GM19328 (cell line): ENCODE data around the gene MLIP.

ENCODE experiments used
- ATAC-seq: cut with Tn5 transposase; IDR thresholded peaks from one replicate; pipeline ENCODE4 v1.9.1; 2021; ENCODE audit warnings: mild to moderate bottlenecking, moderate library complexity; ENCODE audit not compliant: unreplicated experiment

Gene MLIP

DNA sequence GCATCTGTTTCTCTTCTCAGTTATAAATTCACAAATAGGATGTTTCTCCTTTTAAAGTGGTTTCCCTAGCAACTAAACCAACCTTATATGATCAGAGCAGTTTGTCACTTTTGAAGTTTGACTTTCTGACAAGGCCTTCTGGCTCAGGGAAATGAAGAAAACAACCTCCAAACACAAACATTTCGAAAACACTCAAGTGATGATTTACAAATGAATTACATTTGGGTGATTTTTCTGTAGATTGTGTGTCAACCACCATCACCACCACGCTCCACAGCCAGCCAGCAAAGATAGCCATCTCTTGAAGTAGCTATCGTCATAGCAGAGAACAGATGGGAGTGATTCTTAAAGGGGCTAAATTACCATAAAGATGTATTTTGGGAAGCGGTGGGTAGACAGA, 16.5 kb upstream of the MLIP start:
- no peak for ATAC-seq

- ATAC-seq, result no peak
Measured at GRCh38 chr6:54095723-54096122, 15.5 kb upstream of the MLIP start.

DNA sequence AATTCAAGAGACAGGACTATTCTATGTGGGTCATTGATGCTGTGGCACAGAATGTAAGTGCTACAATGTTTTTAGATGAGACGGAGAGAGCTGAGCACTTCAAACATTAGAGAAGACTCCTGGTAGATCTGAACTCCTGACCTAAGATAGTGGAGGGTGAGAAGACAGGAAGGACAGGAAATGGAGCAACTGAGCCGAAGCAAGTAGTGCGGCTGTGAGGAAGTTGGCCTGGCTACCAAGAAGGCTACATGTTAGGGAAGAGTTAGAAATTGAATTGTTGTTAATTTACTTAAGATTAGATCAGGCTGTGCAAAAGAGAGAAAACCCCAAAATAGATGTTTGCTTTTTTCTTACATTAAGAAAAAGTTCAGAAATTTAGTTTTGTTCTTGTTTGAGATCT, 14.4 kb upstream of the MLIP start:
- ATAC-seq, result no peak

GRCh38 chr6:54097753-54098152, 13.5 kb upstream of the MLIP start:
- no peak for ATAC-seq

DNA sequence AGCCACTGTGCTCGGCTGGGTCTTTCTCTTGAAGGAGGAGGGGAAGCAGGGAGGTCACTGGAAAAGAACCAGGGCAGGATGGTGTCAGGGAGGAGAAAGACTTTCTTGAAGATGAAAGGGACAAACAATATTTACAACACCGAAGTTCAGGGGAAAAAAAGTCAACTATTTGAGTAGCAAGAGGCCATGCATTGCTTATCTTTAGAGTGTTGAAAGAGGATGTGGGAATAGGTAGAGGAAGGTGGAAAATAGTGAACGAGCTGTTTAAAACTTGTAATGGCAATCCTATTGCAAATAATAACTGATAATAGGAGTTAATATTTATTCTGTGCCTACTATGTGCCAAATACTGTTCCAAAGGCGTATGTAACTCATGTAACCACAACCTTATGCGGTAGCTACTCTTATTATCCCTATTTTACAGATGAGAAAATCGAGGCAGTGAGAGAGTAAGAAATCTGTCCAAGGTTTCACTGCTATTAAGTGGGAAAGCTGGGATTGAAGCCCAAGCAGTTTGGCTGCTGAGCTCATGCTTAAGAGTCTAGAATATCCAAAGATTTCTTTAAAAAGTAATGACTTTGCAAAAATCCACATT, 12.7 kb upstream of the MLIP start:
- no peak for ATAC-seq

- no peak for ATAC-seq
Measured at GRCh38 chr6:54099225-54099624, 12.0 kb upstream of the MLIP start.

GRCh38 chr6:54100411-54101006, 10.7 kb upstream of the MLIP start:
- no peak for ATAC-seq

DNA sequence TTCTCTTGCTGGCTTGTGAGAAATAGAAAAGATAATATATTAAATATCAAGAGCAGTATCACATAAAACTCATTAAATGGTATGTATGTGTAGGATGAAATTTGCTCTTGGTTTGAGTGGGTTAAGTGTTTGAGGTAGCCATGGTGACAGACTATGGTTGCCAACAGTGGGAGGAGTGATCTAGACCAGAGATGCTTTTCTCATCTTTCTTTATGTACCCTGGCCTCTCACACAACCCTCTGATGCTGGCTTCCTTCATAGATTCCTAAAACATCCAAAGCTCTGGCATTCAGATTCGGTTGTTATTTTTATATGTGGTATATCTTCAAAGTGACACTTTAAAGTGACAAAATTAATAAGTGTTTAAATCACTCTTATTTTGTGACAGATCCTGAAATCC, 9.0 kb upstream of the MLIP start:
- ATAC-seq, result no peak

GRCh38 chr6:54103497-54103896, 7.7 kb upstream of the MLIP start:
- ATAC-seq, result no peak

DNA sequence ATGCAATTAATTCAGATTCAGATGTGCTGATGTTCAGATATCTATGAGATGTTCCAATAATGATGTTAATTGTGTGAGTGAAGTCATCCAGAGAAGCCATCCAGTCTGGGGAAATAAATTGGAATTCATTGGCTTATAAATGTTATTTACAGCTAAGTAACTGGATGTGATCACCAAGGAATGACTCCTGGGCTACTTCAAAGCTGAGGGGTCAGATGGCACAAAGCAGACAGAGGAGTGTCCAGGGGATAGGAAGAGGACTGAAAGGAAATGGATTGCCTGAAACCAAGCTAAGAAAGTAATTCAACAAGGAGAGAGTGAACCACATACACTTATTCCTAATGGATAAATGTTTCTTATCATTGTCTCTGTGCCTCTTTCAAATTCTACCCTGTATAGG, 4.5 kb upstream of the MLIP start:
- ATAC-seq, result no peak

- no peak for ATAC-seq
Measured at GRCh38 chr6:54107470-54108090, 3.7 kb upstream of the MLIP start.

DNA sequence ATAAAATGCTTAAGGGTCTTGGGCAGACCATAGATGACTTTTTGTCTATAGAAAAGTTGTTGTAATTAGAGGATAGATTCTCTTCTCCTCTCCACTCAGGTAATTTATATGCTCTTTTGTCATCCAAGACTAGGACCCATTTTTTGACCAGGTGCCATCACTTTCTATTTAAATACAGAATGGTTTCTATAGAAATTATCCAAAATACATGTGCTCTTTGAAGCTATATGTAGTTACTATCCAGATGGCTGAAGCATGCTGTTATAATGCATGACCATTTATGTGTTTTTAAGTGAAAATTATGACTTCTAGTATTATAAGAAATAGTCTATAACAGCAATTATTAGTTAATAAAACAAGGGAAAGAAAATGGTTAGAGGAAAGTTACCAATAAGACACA, 3.0 kb upstream of the MLIP start:
- ATAC-seq, result no peak

DNA sequence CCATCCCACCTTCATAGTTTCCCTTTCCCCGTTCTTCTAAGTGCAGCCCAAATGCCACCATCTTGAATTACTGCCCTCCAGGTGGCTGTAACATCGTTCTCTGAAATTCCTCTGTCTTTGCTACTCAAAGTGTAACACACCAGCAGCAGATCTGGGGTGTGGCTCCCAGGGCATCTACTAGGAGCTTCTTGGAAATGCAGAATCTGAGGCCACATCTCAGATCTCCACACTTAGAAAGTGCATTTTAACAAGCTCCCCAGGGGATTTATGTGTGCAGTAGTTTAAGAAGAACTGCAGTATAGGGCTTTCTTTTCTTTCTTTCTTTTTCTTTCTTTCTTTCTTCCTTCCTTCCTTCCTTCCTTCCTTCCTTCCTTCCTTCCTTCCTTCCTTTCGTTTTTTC, 1.7 kb upstream of the MLIP start:
- ATAC-seq, result no peak

GRCh38 chr6:54112151-54112650, 958 bp downstream of the MLIP start:
- no peak for ATAC-seq

DNA sequence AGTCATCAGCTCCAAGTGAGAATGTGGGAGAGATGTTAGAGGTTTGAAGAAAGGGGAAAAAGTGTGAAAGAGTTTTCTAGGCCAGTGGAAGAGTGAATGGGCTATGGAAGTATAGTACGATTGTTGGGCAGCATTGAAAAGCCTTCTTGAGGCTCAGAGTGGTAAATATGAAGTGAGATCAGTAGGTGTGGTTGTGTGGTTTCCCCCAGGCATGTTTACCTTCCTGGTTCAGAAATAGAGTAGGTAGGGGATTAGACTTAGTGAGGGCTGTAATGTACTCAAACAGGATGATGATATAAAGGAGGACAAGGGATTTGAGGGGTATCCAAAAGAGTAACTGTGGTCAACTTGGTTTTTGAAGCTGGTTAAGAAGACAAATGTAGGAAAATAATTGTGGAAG, 3.7 kb downstream of the MLIP start:
- ATAC-seq, result no peak

DNA sequence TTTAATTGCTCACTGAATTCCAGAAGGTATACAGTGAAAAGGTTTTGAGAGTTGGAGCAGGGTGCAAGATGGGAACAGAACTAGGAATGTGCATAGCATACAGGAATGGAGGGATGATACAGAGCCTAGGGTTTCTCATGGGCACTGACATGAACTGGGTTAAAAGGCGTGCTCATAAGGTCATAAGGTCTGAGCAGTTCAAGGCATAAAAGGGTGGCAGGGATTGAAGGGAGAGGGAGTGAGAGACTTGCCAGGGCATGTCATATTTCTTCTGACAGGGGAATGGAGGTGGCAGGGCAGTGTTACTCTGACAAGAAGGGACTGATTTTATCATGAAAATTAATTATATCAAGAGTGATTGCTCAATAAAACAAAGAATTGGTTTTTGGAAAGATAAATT, 4.7 kb downstream of the MLIP start:
- no peak for ATAC-seq

- ATAC-seq, result no peak
Measured at GRCh38 chr6:54118117-54118516, 6.9 kb downstream of the MLIP start.

DNA sequence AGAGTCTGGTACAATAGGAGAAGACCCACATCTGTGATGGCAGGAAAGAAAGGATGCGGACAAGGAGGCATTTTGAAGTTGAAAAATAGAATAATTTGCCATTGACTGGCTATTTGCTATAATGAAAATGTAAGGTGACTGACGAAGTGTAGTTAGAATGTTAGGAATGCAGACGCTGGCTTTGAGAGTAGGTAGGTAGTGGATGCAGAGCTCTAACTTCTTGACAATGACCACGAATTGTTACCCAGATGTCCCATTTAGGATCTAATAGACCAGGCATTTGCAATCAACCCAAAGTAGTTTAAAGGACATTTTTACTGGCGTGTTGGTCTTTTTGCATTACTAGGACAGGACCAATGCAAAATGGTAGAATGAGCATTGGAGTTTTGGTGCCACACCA, 14.2 kb downstream of the MLIP start:
- ATAC-seq, result no peak

- ATAC-seq, result no peak
Measured at GRCh38 chr6:54130179-54130578, 18.9 kb downstream of the MLIP start.

DNA sequence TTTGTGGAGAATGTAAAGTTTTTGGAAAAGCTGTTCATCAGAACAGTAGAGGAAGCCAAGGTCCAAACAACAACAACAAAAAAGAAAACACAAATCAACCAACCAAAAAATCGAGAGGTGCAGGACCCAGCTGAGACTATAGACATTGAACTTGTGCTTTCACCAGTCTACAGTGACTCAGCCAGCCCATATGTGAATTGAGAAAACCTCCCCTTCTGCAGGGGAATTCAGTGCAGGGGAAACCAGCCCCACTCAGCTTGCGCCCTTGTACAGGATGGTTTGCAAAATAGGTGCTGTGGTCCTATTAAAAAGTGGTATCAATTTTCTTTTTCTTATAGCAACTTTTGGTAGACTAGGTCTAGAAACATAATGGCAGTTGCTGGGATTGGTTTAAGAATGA, 21.3 kb downstream of the MLIP start:
- no peak for ATAC-seq

DNA sequence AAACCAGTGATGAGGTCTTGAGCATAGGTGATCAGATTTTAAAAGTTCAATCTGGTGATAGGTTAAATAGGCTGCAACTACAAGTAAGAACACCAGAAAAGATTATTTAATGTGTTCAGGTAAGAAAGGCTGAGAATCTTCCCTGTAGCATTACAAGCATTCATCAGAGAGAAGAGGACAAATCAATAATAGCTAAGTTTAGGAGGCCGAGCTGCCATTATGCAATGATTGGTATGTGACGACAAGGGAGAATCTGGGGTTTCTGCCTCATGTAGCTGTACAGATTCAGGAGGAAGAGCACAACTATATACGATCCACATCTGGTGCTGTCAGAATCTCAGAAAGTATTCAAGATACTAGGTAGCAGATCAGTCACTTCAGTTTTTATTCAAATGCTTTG, 21.9 kb downstream of the MLIP start:
- ATAC-seq, result no peak

- no peak for ATAC-seq
Measured at GRCh38 chr6:54134935-54135334, 23.7 kb downstream of the MLIP start.
